Esophagus muscularis mucosa (tissue), 3 donors: ENCODE measurements around the gene ICOS.

ENCODE experiments used
- POLR2AphosphoS5 ChIP-seq, 2 donors: sonication (generic); formaldehyde crosslinking; IDR thresholded peaks; one replicate each; pipeline ENCODE4 v1.6.1; 2017; ENCODE audit warnings: antibody characterized with exemption in 2 of 2
- TF ChIP-seq, protein P1 (sequence below), 3 experiments: fragments of 200-600 bp in 2 of 3; fragments of 450-650 bp in 1 of 3; sonication (generic) in 2 of 3; IDR thresholded peaks; one replicate each; pipeline ENCODE4 v1.5.1; 2017 to 2019; ENCODE audit warnings: antibody characterized with exemption in 3 of 3, mild to moderate bottlenecking in 2 of 3, moderate library complexity in 1 of 3

DNA sequence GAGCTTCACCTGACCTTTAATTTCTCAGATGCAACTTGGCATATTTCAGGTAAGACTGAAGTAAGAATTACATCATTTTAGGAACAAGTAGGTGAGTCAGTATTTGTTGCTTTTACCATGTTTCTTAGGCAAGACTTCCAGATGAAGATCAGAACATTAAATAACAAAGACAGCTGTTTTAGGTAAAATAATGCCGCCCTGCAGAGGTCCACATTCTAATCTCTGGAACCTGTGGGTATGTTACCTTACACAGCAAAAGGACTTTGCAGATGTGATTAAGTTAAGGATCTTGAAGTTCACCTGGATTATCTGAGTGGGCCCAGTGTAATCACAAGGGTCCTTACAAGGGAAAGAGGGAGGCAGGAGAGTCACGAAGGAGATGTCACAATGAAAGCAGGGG is 39.3 kb downstream of the ICOS start:
- TF ChIP-seq POLR2AphosphoS5 (IDR thresholded peaks at IDR 0.05): no peak
- TF ChIP-seq, protein P1, sequence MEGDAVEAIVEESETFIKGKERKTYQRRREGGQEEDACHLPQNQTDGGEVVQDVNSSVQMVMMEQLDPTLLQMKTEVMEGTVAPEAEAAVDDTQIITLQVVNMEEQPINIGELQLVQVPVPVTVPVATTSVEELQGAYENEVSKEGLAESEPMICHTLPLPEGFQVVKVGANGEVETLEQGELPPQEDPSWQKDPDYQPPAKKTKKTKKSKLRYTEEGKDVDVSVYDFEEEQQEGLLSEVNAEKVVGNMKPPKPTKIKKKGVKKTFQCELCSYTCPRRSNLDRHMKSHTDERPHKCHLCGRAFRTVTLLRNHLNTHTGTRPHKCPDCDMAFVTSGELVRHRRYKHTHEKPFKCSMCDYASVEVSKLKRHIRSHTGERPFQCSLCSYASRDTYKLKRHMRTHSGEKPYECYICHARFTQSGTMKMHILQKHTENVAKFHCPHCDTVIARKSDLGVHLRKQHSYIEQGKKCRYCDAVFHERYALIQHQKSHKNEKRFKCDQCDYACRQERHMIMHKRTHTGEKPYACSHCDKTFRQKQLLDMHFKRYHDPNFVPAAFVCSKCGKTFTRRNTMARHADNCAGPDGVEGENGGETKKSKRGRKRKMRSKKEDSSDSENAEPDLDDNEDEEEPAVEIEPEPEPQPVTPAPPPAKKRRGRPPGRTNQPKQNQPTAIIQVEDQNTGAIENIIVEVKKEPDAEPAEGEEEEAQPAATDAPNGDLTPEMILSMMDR (IDR thresholded peaks at IDR 0.05): no peak
